IPS-15b (cell line): Measurements from ENCODE around the gene YTHDF1.

ENCODE experiments used
- H3K27me3 ChIP-seq: one replicate; pipeline ENCODE4 v1.6.1; 2013; ENCODE audit warnings: low read length; ENCODE audit not compliant: control insufficient read depth, insufficient read depth
- H3K36me3 ChIP-seq: one replicate; pipeline ENCODE4 v1.6.1; 2013; ENCODE audit warnings: low read length; ENCODE audit not compliant: control insufficient read depth, insufficient read depth
- H3K4me1 ChIP-seq: one replicate; pipeline ENCODE4 v1.6.1; 2013; ENCODE audit warnings: mild to moderate bottlenecking, low read length; ENCODE audit not compliant: control insufficient read depth, insufficient read depth
- H3K4me3 ChIP-seq: one replicate; pipeline ENCODE4 v1.5.1; 2013; ENCODE audit warnings: low read depth, low read length
- H3K9ac ChIP-seq: one replicate; pipeline ENCODE4 v1.6.1; 2013; ENCODE audit warnings: low read depth, mild to moderate bottlenecking, low read length
- H3K9me3 ChIP-seq: one replicate; pipeline ENCODE4 v1.6.1; 2013; ENCODE audit warnings: mild to moderate bottlenecking, low read length; ENCODE audit not compliant: control insufficient read depth, insufficient read depth

YTHDF1 gene

GRCh38 chr20:63246490-63247288 is 30.8 kb upstream of the YTHDF1 start:
- Histone ChIP-seq H3K9me3 (no peaks in the 10 kb centered on the region), H3K27me3 (no peaks in the 10 kb centered on the region), H3K36me3 (no peaks in the 10 kb centered on the region), H3K4me3 (no peak overlapping the region), H3K4me1 (no peaks in the 10 kb centered on the region), H3K9ac (no peak overlapping the region)

GRCh38 chr20:63244468-63244867 is 28.5 kb upstream of the YTHDF1 start:
- no peaks in the 10 kb centered on the region for H3K36me3 ChIP-seq
- no peak overlapping the region for H3K4me3 ChIP-seq
- H3K9me3 ChIP-seq: no peaks in the 10 kb centered on the region
- no peaks in the 10 kb centered on the region for H3K27me3 ChIP-seq
- no peak overlapping the region for H3K9ac ChIP-seq
- no peaks in the 10 kb centered on the region for H3K4me1 ChIP-seq

GRCh38 chr20:63243604-63244247 is 27.8 kb upstream of the YTHDF1 start:
- Histone ChIP-seq H3K9ac (no peak overlapping the region), H3K36me3 (no peaks in the 10 kb centered on the region), H3K27me3 (no peaks in the 10 kb centered on the region), H3K9me3 (no peaks in the 10 kb centered on the region), H3K4me3 (no peak overlapping the region), H3K4me1 (no peaks in the 10 kb centered on the region)

- no peaks in the 10 kb centered on the region for H3K9me3 ChIP-seq
- no peak overlapping the region for H3K9ac ChIP-seq
- H3K27me3 ChIP-seq: no peaks in the 10 kb centered on the region
- H3K36me3 ChIP-seq: no peaks in the 10 kb centered on the region
- H3K4me1 ChIP-seq: no peaks in the 10 kb centered on the region
- no peak overlapping the region for H3K4me3 ChIP-seq
Measured at GRCh38 chr20:63242736-63243135, 26.8 kb upstream of the YTHDF1 start.

GRCh38 chr20:63241272-63241671 is 25.3 kb upstream of the YTHDF1 start:
- H3K4me1 ChIP-seq: no peaks in the 10 kb centered on the region
- no peaks in the 10 kb centered on the region for H3K36me3 ChIP-seq
- H3K4me3 ChIP-seq: no peak overlapping the region
- H3K9ac ChIP-seq: no peak overlapping the region
- no peaks in the 10 kb centered on the region for H3K9me3 ChIP-seq
- H3K27me3 ChIP-seq: no peaks in the 10 kb centered on the region

- Histone ChIP-seq H3K4me1 (no peaks in the 10 kb centered on the region), H3K27me3 (no peaks in the 10 kb centered on the region), H3K9me3 (no peaks in the 10 kb centered on the region), H3K9ac (no peak overlapping the region), H3K36me3 (no peaks in the 10 kb centered on the region), H3K4me3 (no peak overlapping the region)
Measured at GRCh38 chr20:63240004-63240403, 24.1 kb upstream of the YTHDF1 start.

- Histone ChIP-seq H3K27me3 (no peaks in the 10 kb centered on the region), H3K4me3 (no peak overlapping the region)
Measured at GRCh38 chr20:63239431-63239830, 23.5 kb upstream of the YTHDF1 start.

GRCh38 chr20:63238514-63239125 is 22.7 kb upstream of the YTHDF1 start:
- H3K9ac ChIP-seq: no peak overlapping the region
- no peaks in the 10 kb centered on the region for H3K36me3 ChIP-seq
- no peaks in the 10 kb centered on the region for H3K9me3 ChIP-seq
- H3K4me3 ChIP-seq: no peak overlapping the region
- no peaks in the 10 kb centered on the region for H3K27me3 ChIP-seq
- H3K4me1 ChIP-seq: no peaks in the 10 kb centered on the region

More at GRCh38 chr20:63239431-63239830, 23.5 kb upstream of the YTHDF1 start:
- Histone ChIP-seq H3K4me1 (no peaks in the 10 kb centered on the region), H3K9me3 (no peaks in the 10 kb centered on the region), H3K36me3 (no peaks in the 10 kb centered on the region), H3K9ac (no peak overlapping the region)

- Histone ChIP-seq H3K9me3 (no peaks in the 10 kb centered on the region), H3K9ac (no peak overlapping the region), H3K4me1 (peaks cover under 1% of the 10 kb centered on the region), H3K4me3 (no peak overlapping the region), H3K27me3 (no peaks in the 10 kb centered on the region), H3K36me3 (no peaks in the 10 kb centered on the region)
Measured at GRCh38 chr20:63238031-63238430, 22.1 kb upstream of the YTHDF1 start.

GRCh38 chr20:63236116-63236837 is 20.3 kb upstream of the YTHDF1 start:
- Histone ChIP-seq H3K9ac (peak overlapping the region; percentile 47), H3K27me3 (no peaks in the 10 kb centered on the region), H3K36me3 (no peaks in the 10 kb centered on the region), H3K4me3 (no peak overlapping the region), H3K4me1 (peaks cover 4% of the 10 kb centered on the region), H3K9me3 (no peaks in the 10 kb centered on the region)

- H3K9ac ChIP-seq: peak within 1 kb of the TSS; percentile 47
- no peak within 1 kb of the TSS for H3K4me3 ChIP-seq
- no peaks in the 10 kb centered on the region for H3K36me3 ChIP-seq
- H3K9me3 ChIP-seq: no peaks in the 10 kb centered on the region
- peaks cover 11% of the 10 kb centered on the region for H3K4me1 ChIP-seq
- H3K27me3 ChIP-seq: no peaks in the 10 kb centered on the region
Measured at GRCh38 chr20:63235399-63235983, 19.6 kb upstream of the YTHDF1 start, which contains the start of gene BIRC7. Gene BIRC7, plus strand, starts transcription at chr20:63235905. Its CDS starts 192 bp downstream, at chr20:63236097.
